ENCODE data around the gene CHAC1. TPM values are rescaled to one million over a fixed set of nuclear protein-coding genes. Genes with fewer than 3 reads are reported as not detected.

The CHAC1 gene
- total and polyA plus RNA-seq, 4 donors, result 0.17 to 11.9 (median 11.6) TPM

GRCh38 chr15:40925863-40926658, 27.2 kb upstream of the CHAC1 start:
- no peak overlapping the region for H3K4me3 ChIP-seq
- no peak overlapping the region for H3K9ac ChIP-seq (ENCODE audit: insufficient read depth in 1 of 2, low read length in 2 of 2)
- no peak for ATAC-seq (ENCODE audit: insufficient read depth, low FRiP score)
- H3K27ac ChIP-seq (ENCODE audit: low read depth in 1 of 2, low read length in 1 of 2), result no peak overlapping the region
- peaks cover 0 to 49% (median 34%) of the 10 kb centered on the region in 3 donors for H3K27me3 ChIP-seq (ENCODE audit: control insufficient read depth in 3 of 3, insufficient read depth in 3 of 3, low read length in 2 of 3)
- TF ChIP-seq CTCF (IDR thresholded peaks at IDR 0.05; ENCODE audit: control extremely low read depth, extremely low read depth), result no peak
- no peaks in the 10 kb centered on the region for H3K36me3 ChIP-seq (ENCODE audit: control insufficient read depth in 4 of 4, insufficient read depth in 4 of 4, low read length in 4 of 4)
- H3K4me1 ChIP-seq (ENCODE audit: control insufficient read depth in 5 of 5, insufficient read depth in 5 of 5, low read length in 5 of 5), result peaks cover 0 to 39% (median 26%) of the 10 kb centered on the region in 5 donors
- DNase-seq, result peak in 2 of 3 donors; percentile 37 to 49
- H3K9me3 ChIP-seq (ENCODE audit: control insufficient read depth in 4 of 4, insufficient read depth in 3 of 4, low read length in 3 of 4), result no peaks in the 10 kb centered on the region
- 13 to 28% methylated on average over 55 to 61 of the region's 61 CpGs for WGBS, 2 donors

- H3K36me3 ChIP-seq (ENCODE audit: control insufficient read depth in 4 of 4, insufficient read depth in 4 of 4, low read length in 4 of 4), result peaks cover 0 to 2% (median 0%) of the 10 kb centered on the region in 4 donors
- H3K4me1 ChIP-seq (ENCODE audit: control insufficient read depth in 5 of 5, insufficient read depth in 5 of 5, low read length in 5 of 5), result peaks cover 0 to 46% (median 28%) of the 10 kb centered on the region in 5 donors
- H3K9ac ChIP-seq (ENCODE audit: insufficient read depth in 1 of 2, low read length in 2 of 2), result no peak overlapping the region
- ATAC-seq (ENCODE audit: insufficient read depth, low FRiP score) (no peak), DNase-seq (no peak)
- H3K9me3 ChIP-seq (ENCODE audit: control insufficient read depth in 4 of 4, insufficient read depth in 3 of 4, low read length in 3 of 4), result no peaks in the 10 kb centered on the region
- 26 to 43% methylated on average over 33 of the region's 33 CpGs for WGBS, 2 donors
- no peak overlapping the region for H3K27ac ChIP-seq (ENCODE audit: low read depth in 1 of 2, low read length in 1 of 2)
- peaks cover 0 to 56% (median 42%) of the 10 kb centered on the region in 3 donors for H3K27me3 ChIP-seq (ENCODE audit: control insufficient read depth in 3 of 3, insufficient read depth in 3 of 3, low read length in 2 of 3)
- no peak overlapping the region for H3K4me3 ChIP-seq
- no peak for TF ChIP-seq CTCF (IDR thresholded peaks at IDR 0.05; ENCODE audit: control extremely low read depth, extremely low read depth)
Measured at GRCh38 chr15:40926659-40927494, 26.4 kb upstream of the CHAC1 start.

- Histone ChIP-seq H3K4me1 (ENCODE audit: control insufficient read depth in 5 of 5, insufficient read depth in 5 of 5, low read length in 5 of 5) (peaks cover 0 to 46% (median 28%) of the 10 kb centered on the region in 5 donors), H3K9ac (ENCODE audit: insufficient read depth in 1 of 2, low read length in 2 of 2) (no peak overlapping the region)
- TF ChIP-seq CTCF (IDR thresholded peaks at IDR 0.05; ENCODE audit: control extremely low read depth, extremely low read depth), result no peak
Measured at GRCh38 chr15:40927495-40927872, 25.8 kb upstream of the CHAC1 start.

More at GRCh38 chr15:40927495-40927872, 25.8 kb upstream of the CHAC1 start:
- H3K9me3 ChIP-seq (ENCODE audit: control insufficient read depth in 4 of 4, insufficient read depth in 3 of 4, low read length in 3 of 4), result no peaks in the 10 kb centered on the region
- no peak for DNase-seq
- ATAC-seq (ENCODE audit: insufficient read depth, low FRiP score), result no peak
- no peak overlapping the region for H3K4me3 ChIP-seq
- peaks cover 0 to 56% (median 48%) of the 10 kb centered on the region in 3 donors for H3K27me3 ChIP-seq (ENCODE audit: control insufficient read depth in 3 of 3, insufficient read depth in 3 of 3, low read length in 2 of 3)
- no peak overlapping the region for H3K27ac ChIP-seq (ENCODE audit: low read depth in 1 of 2, low read length in 1 of 2)
- peaks cover 0 to 4% (median 0%) of the 10 kb centered on the region in 4 donors for H3K36me3 ChIP-seq (ENCODE audit: control insufficient read depth in 4 of 4, insufficient read depth in 4 of 4, low read length in 4 of 4)
- WGBS, 2 donors, result 15 to 16% methylated on average over 24 of the region's 24 CpGs
